Measurements from ENCODE around the gene AGBL5. TPM values are rescaled to one million over a fixed set of nuclear protein-coding genes. Genes with fewer than 3 reads are reported as not detected.

The AGBL5 gene
- total and polyA plus RNA-seq, 9 of the 15 experiments (the other 6 are each of a cell fraction or from before 2014, with no cell fraction given): 3.3 to 52.7 (median 26.2) TPM

DNA sequence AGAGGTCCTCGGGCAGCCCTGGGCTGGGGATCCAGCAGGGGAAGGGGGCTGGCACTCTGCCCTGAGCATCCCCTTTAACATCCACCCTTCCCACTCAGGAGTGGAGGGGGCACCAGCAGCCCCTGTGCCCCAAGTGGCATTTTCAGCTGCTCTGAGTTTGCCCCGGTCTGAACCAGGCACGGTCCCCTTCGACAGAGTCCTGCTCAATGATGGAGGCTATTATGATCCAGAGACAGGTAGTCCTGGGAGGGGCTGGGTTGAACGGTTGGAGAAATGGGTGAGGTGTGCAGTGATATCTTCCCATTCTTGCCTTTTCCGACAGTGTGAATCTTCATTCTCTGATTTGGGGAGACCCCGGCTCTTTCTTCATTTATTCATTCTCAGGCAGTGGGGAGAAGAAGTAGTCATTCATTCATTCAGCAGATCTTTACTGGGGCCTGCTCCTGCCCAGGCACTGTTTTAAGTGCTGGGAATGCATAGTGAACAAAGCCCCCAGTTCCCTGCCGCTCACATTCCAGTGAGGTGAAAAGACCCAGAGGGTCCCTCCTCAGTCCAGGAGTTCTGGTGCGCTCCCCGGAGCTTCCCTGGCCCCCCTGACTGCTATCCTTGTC lies 33.7 kb downstream of the AGBL5 start (continued):
- TF ChIP-seq MBD1 (CRISPR knock-in tag; IDR thresholded peaks at IDR 0.05): no peak
- TF ChIP-seq CBFB (CRISPR knock-in tag; IDR thresholded peaks at IDR 0.05): no peak
- TF ChIP-seq GTF2F1 (IDR thresholded peaks at IDR 0.05; ENCODE audit: low read depth, low read length): no peak
- no peak for TF ChIP-seq KAT2B (IDR thresholded peaks at IDR 0.05; ENCODE audit: low read depth, low read length)
- TF ChIP-seq PHTF2 (CRISPR knock-in tag; IDR thresholded peaks at IDR 0.05): no peak

DNA sequence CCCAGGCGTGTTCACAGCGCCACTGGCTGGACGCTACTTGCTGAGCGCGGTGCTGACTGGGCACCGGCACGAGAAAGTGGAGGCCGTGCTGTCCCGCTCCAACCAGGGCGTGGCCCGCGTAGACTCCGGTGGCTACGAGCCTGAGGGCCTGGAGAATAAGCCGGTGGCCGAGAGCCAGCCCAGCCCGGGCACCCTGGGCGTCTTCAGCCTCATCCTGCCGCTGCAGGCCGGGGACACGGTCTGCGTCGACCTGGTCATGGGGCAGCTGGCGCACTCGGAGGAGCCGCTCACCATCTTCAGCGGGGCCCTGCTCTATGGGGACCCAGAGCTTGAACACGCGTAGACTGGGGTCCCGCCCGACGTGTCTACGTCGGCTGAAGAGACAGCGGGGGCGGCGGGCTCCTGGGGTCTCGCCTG lies 34.2 kb downstream of the AGBL5 start:
- DNase-seq (ENCODE audit: extremely low read depth in 1 of 4, low spot score in 3 of 4) (peak; percentile 53 to 67 (median 55)), FAIRE-seq (no peak), ATAC-seq (peak; percentile 29)
- Histone ChIP-seq H3K27ac (ENCODE audit: extremely low read depth, low read depth, low read length) (peak overlapping the region; percentile 85), H2AFZ (ENCODE audit: low read depth, low read length) (peak overlapping the region; percentile 56), H3K79me2 (ENCODE audit: control insufficient read depth, insufficient read depth, low read length) (peaks cover 10% of the 10 kb centered on the region; the same call in 1 of the 3 replicates), H3K4me2 (ENCODE audit: insufficient read depth, low read length) (peak overlapping the region; percentile 69), H3K4me1 (replicated peaks in 1 of 2; ENCODE audit: control insufficient read depth in 2 of 2, insufficient read depth in 2 of 2, low read length in 2 of 2) (peaks cover 53 to 70% of the 10 kb centered on the region in 2 experiments), H3K9ac (ENCODE audit: insufficient read depth in 1 of 2, low read depth in 2 of 2, low read length in 2 of 2) (peak overlapping the region; percentile 81 to 95), H3K27me3 (ENCODE audit: control insufficient read depth in 2 of 2, insufficient read depth in 2 of 2, low read length in 2 of 2) (no peaks in the 10 kb centered on the region), H3K9me1 (ENCODE audit: control insufficient read depth, insufficient read depth, low read length) (peaks cover 1% of the 10 kb centered on the region), H4K20me1 (replicated peaks; ENCODE audit: control insufficient read depth, insufficient read depth, low read length) (no peaks in the 10 kb centered on the region), H3K9me3 (replicated peaks; ENCODE audit: control insufficient read depth, insufficient read depth, low read depth, low read length) (no peaks in the 10 kb centered on the region), H3K36me3 (ENCODE audit: control insufficient read depth, insufficient read depth, low read length) (no peaks in the 10 kb centered on the region), H3K4me3 (peak overlapping the region; percentile 57)
- ChIA-PET CTCF (ENCODE audit: low intra/inter-chr PET ratio) (interaction anchor here (1.1 to 2.5 kb wide), 4 partner anchors 70 to 218 kb away, joined by 3 to 22 read pairs (median 6); no protein-coding TSS in a partner anchor), POLR2A (interaction anchor here (0.6 to 1.7 kb wide), 5 partner anchors 9 to 294 kb away, joined by 3 to 4 read pairs (median 4); no protein-coding TSS in a partner anchor)
- WGBS (ENCODE audit: insufficient coverage, low coverage, missing lambda C conversion rate): 21% methylated on average over 20 of the region's 38 CpGs
- in situ Hi-C loops (cut with MboI) (loop anchor here (5.0 kb wide), 1 partner anchor 123 kb away; no protein-coding TSS in a partner anchor), intact Hi-C loops (cut with micrococcal nuclease) (loop anchor here (1.0 to 2.0 kb wide), 2 partner anchors 65 to 125 kb away; no protein-coding TSS in a partner anchor)
- no TSS peak for BruUV-seq (replicated peaks)
- TF ChIP-seq, protein P1, sequence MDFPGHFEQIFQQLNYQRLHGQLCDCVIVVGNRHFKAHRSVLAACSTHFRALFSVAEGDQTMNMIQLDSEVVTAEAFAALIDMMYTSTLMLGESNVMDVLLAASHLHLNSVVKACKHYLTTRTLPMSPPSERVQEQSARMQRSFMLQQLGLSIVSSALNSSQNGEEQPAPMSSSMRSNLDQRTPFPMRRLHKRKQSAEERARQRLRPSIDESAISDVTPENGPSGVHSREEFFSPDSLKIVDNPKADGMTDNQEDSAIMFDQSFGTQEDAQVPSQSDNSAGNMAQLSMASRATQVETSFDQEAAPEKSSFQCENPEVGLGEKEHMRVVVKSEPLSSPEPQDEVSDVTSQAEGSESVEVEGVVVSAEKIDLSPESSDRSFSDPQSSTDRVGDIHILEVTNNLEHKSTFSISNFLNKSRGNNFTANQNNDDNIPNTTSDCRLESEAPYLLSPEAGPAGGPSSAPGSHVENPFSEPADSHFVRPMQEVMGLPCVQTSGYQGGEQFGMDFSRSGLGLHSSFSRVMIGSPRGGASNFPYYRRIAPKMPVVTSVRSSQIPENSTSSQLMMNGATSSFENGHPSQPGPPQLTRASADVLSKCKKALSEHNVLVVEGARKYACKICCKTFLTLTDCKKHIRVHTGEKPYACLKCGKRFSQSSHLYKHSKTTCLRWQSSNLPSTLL (IDR thresholded peaks at IDR 0.05): no peak
- TF ChIP-seq KLF1 (tag; IDR thresholded peaks at IDR 0.05) (peak; percentile 69; the same call in 1 of the 2 replicates), RAD21 (CRISPR knock-in tag; conservative IDR thresholded peaks at IDR 0.05 in 1 of 2, IDR thresholded peaks at IDR 0.05 in 1 of 2) (peak; percentile 56 to 77), MYC (IDR thresholded peaks at IDR 0.05; ENCODE audit: low read depth, low read length) (no peak), MYC (CRISPR knock-in tag; IDR thresholded peaks at IDR 0.05; ENCODE audit: borderline replicate concordance, low read depth) (no peak), PCBP2 (IDR thresholded peaks at IDR 0.05; ENCODE audit: low read depth, low read length, poor library complexity, severe bottlenecking) (no peak), U2AF1 (optimal IDR thresholded peaks at IDR 0.05; ENCODE audit: low read depth, low read length) (peak; percentile 9)
- TF ChIP-seq, protein P2, sequence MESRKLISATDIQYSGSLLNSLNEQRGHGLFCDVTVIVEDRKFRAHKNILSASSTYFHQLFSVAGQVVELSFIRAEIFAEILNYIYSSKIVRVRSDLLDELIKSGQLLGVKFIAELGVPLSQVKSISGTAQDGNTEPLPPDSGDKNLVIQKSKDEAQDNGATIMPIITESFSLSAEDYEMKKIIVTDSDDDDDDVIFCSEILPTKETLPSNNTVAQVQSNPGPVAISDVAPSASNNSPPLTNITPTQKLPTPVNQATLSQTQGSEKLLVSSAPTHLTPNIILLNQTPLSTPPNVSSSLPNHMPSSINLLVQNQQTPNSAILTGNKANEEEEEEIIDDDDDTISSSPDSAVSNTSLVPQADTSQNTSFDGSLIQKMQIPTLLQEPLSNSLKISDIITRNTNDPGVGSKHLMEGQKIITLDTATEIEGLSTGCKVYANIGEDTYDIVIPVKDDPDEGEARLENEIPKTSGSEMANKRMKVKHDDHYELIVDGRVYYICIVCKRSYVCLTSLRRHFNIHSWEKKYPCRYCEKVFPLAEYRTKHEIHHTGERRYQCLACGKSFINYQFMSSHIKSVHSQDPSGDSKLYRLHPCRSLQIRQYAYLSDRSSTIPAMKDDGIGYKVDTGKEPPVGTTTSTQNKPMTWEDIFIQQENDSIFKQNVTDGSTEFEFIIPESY (CRISPR knock-in tag; IDR thresholded peaks at IDR 0.05): peak; percentile 82
